Superior temporal gyrus (tissue), 1 donor: Measurements from ENCODE around the gene CD81.
A peak's percentile ranks its signal among the peaks of the same experiment; 100 is the strongest.
"Not testable (repeated sequence)": the region's sequence is repeated elsewhere in the genome, so short reads cannot be mapped to it uniquely, and the experiment has no call there.

Experiments
- DNase-seq: peaks from one replicate; pipeline ENCODE4 v3.0.0-alpha.2; 2016; ENCODE audit errors: extremely low spot score

CD81 gene

GRCh38 chr11:2376751-2377451, at the start of gene CD81:
Gene CD81 (plus strand): TSS chr11:2377310. CDS start chr11:2377550, 240 bp downstream.
- peak; percentile 40 for DNase-seq

- DNase-seq, result peak; percentile 9
These were observed 49.1 kb upstream of the CD81 start for GRCh38 chr11:2328021-2328420.

- no peak for DNase-seq
These were observed 48.3 kb upstream of the CD81 start for GRCh38 chr11:2328656-2329354.

GRCh38 chr11:2329551-2329950, 47.6 kb upstream of the CD81 start:
- no peak for DNase-seq

GRCh38 chr11:2330696-2331095, 46.4 kb upstream of the CD81 start:
- DNase-seq, result no peak

GRCh38 chr11:2331404-2331803, 45.7 kb upstream of the CD81 start:
- DNase-seq, result no peak

GRCh38 chr11:2332569-2332968, 44.5 kb upstream of the CD81 start:
- not testable (repeated sequence) for DNase-seq

- DNase-seq, result not testable (repeated sequence)
These were observed 43.5 kb upstream of the CD81 start for GRCh38 chr11:2333486-2334205.

- DNase-seq, result not testable (repeated sequence)
These were observed 41.8 kb upstream of the CD81 start for GRCh38 chr11:2335286-2335685.

GRCh38 chr11:2338760-2339159, 38.4 kb upstream of the CD81 start:
- DNase-seq, result not testable (repeated sequence)

GRCh38 chr11:2342557-2342956, 34.6 kb upstream of the CD81 start:
- no peak for DNase-seq

GRCh38 chr11:2342981-2343380, 34.1 kb upstream of the CD81 start:
- DNase-seq, result no peak

- no peak for DNase-seq
These were observed 33.6 kb upstream of the CD81 start for GRCh38 chr11:2343502-2343901.

GRCh38 chr11:2345050-2345449, 32.1 kb upstream of the CD81 start:
- no peak for DNase-seq

- no peak for DNase-seq
These were observed 31.1 kb upstream of the CD81 start for GRCh38 chr11:2346014-2346413.

GRCh38 chr11:2346586-2347307, 30.4 kb upstream of the CD81 start:
- no peak for DNase-seq

GRCh38 chr11:2347308-2347830, 29.7 kb upstream of the CD81 start:
- DNase-seq, result no peak

- DNase-seq, result no peak
These were observed 28.1 kb upstream of the CD81 start for GRCh38 chr11:2348986-2349385.

GRCh38 chr11:2351701-2352100, 25.4 kb upstream of the CD81 start:
- DNase-seq, result no peak

GRCh38 chr11:2352420-2352819, 24.7 kb upstream of the CD81 start:
- DNase-seq, result no peak

- no peak for DNase-seq
These were observed 22.0 kb upstream of the CD81 start for GRCh38 chr11:2355000-2355644.
